GM19351 (cell line): Measurements from ENCODE around the gene GSAP.
A peak's percentile ranks its signal among the peaks of the same experiment; 100 is the strongest.
"Not testable (repeated sequence)": the region's sequence is repeated elsewhere in the genome, so short reads cannot be mapped to it uniquely, and the experiment has no call there.

Source experiments
- ATAC-seq: cut with Tn5 transposase; IDR thresholded peaks from one replicate; pipeline ENCODE4 v1.9.1; 2021; ENCODE audit warnings: mild to moderate bottlenecking, moderate library complexity; ENCODE audit not compliant: unreplicated experiment

GSAP gene

GRCh38 chr7:77367976-77368375 lies 48.2 kb downstream of the GSAP start:
- ATAC-seq, result no peak

GRCh38 chr7:77362905-77363304 lies 53.2 kb downstream of the GSAP start:
- no peak for ATAC-seq

- no peak for ATAC-seq
Observed at GRCh38 chr7:77360969-77361368, 55.2 kb downstream of the GSAP start.

- ATAC-seq, result no peak
Observed at GRCh38 chr7:77360104-77360503, 56.0 kb downstream of the GSAP start.

- no peak for ATAC-seq
Observed at GRCh38 chr7:77359599-77359998, 56.5 kb downstream of the GSAP start.

- ATAC-seq, result no peak
Observed at GRCh38 chr7:77354914-77355313, 61.2 kb downstream of the GSAP start.

- ATAC-seq, result no peak
Observed at GRCh38 chr7:77354484-77354883, 61.7 kb downstream of the GSAP start.

- no peak for ATAC-seq
Observed at GRCh38 chr7:77353911-77354310, 62.2 kb downstream of the GSAP start.

GRCh38 chr7:77353407-77353721 lies 62.8 kb downstream of the GSAP start:
- no peak for ATAC-seq

GRCh38 chr7:77352665-77353406 lies 63.3 kb downstream of the GSAP start:
- ATAC-seq, result peak; percentile 41

- peak; percentile 93 for ATAC-seq
Observed at GRCh38 chr7:77351539-77352004, 64.6 kb downstream of the GSAP start.

GRCh38 chr7:77349141-77349540 lies 67.0 kb downstream of the GSAP start:
- ATAC-seq, result no peak

- no peak for ATAC-seq
Observed at GRCh38 chr7:77348371-77348813, 67.8 kb downstream of the GSAP start.

- no peak for ATAC-seq
Observed at GRCh38 chr7:77346441-77346840, 69.7 kb downstream of the GSAP start.

- not testable (repeated sequence) for ATAC-seq
Observed at GRCh38 chr7:77345426-77345825, 70.7 kb downstream of the GSAP start.

- no peak for ATAC-seq
Observed at GRCh38 chr7:77339726-77340125, 76.4 kb downstream of the GSAP start.

- ATAC-seq, result no peak
Observed at GRCh38 chr7:77338883-77339629, 77.1 kb downstream of the GSAP start.

- no peak for ATAC-seq
Observed at GRCh38 chr7:77338260-77338659, 77.9 kb downstream of the GSAP start.

- ATAC-seq, result no peak
Observed at GRCh38 chr7:77337456-77337990, 78.6 kb downstream of the GSAP start.

GRCh38 chr7:77335581-77335980 lies 80.6 kb downstream of the GSAP start:
- no peak for ATAC-seq

GRCh38 chr7:77334039-77334438 lies 82.1 kb downstream of the GSAP start:
- not testable (repeated sequence) for ATAC-seq
